Measurements from ENCODE around the gene APOL3.

- TF ChIP-seq ZBTB21 (CRISPR knock-in tag; IDR thresholded peaks at IDR 0.05) = no peak
- no peak for TF ChIP-seq ZNF430 (CRISPR knock-in tag; IDR thresholded peaks at IDR 0.05)
- no peak for TF ChIP-seq CTCF (CRISPR knock-in tag; IDR thresholded peaks at IDR 0.05)
- TF ChIP-seq POLR2AphosphoS5 (IDR thresholded peaks at IDR 0.05; ENCODE audit: low read depth, low read length) = no peak
- no peak for TF ChIP-seq ELF1 (CRISPR knock-in tag; IDR thresholded peaks at IDR 0.05)
- no peak for TF ChIP-seq FLYWCH1 (CRISPR knock-in tag; IDR thresholded peaks at IDR 0.05)
- TF ChIP-seq EZH2 (conservative IDR thresholded peaks at IDR 0.05; ENCODE audit: low read depth, low read length) = no peak
- no peak for TF ChIP-seq ZBTB2 (CRISPR knock-in tag; IDR thresholded peaks at IDR 0.05; ENCODE audit: low read depth)
- TF ChIP-seq GABPA (IDR thresholded peaks at IDR 0.05; ENCODE audit: low read depth, low read length) = no peak
- TF ChIP-seq GABPA (CRISPR knock-in tag; IDR thresholded peaks at IDR 0.05; ENCODE audit: low read depth) = no peak
- no peak for TF ChIP-seq ZNF101 (CRISPR knock-in tag; IDR thresholded peaks at IDR 0.05; ENCODE audit: borderline replicate concordance, low read depth)
Observed at GRCh38 chr22:36166518-36167220, 6.1 kb upstream of the APOL3 start.

Measured in HepG2 (cell line).